ENCODE measurements around the gene RGS8.

DNA sequence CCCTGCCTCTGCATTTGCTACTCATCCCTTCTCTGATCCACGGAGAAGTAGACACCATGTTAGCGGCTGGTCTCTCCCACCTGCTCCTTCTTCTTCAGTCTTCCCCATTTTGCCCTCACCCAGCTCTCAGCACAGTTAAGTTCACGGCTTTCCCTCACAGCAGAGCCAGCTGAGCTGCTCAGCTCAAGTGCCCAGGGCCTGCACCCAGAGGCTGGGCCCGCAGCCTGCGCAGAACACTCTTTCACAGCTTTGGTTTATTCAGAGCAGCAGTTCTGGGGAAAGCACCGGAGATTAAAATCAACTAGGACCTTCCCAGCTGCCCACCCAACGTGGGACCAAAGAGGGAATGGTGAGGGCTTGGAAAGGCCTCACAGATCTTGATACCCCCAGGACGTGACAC, 41.9 kb downstream of the RGS8 start:
- TF ChIP-seq, protein P1, sequence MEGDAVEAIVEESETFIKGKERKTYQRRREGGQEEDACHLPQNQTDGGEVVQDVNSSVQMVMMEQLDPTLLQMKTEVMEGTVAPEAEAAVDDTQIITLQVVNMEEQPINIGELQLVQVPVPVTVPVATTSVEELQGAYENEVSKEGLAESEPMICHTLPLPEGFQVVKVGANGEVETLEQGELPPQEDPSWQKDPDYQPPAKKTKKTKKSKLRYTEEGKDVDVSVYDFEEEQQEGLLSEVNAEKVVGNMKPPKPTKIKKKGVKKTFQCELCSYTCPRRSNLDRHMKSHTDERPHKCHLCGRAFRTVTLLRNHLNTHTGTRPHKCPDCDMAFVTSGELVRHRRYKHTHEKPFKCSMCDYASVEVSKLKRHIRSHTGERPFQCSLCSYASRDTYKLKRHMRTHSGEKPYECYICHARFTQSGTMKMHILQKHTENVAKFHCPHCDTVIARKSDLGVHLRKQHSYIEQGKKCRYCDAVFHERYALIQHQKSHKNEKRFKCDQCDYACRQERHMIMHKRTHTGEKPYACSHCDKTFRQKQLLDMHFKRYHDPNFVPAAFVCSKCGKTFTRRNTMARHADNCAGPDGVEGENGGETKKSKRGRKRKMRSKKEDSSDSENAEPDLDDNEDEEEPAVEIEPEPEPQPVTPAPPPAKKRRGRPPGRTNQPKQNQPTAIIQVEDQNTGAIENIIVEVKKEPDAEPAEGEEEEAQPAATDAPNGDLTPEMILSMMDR (IDR thresholded peaks at IDR 0.05): no peak
- no peak for TF ChIP-seq POLR2AphosphoS5 (IDR thresholded peaks at IDR 0.05; ENCODE audit: insufficient read depth in 1 of 2, low read depth in 1 of 2)
